A549 treated with RU486 at 1 μM for 4 hours (cell line): ENCODE measurements around the gene AADAC. TPM values are rescaled to one million over a fixed set of nuclear protein-coding genes. Genes with fewer than 3 reads are reported as not detected.

Experiments used
- total RNA-seq: library from RNA; stranded (reverse); fragments of 200-300 nt; extraction: Qiagen RNA extraction; gene quantifications from 5 replicates; pipeline ENCODE4 v1.2.3, GENCODE V29; 2022; ENCODE audit warnings: low read depth

Gene AADAC, protein sequence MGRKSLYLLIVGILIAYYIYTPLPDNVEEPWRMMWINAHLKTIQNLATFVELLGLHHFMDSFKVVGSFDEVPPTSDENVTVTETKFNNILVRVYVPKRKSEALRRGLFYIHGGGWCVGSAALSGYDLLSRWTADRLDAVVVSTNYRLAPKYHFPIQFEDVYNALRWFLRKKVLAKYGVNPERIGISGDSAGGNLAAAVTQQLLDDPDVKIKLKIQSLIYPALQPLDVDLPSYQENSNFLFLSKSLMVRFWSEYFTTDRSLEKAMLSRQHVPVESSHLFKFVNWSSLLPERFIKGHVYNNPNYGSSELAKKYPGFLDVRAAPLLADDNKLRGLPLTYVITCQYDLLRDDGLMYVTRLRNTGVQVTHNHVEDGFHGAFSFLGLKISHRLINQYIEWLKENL
- 13.0 to 20.7 TPM (median 16.7 TPM) in 5 replicates for total RNA-seq

DNA sequence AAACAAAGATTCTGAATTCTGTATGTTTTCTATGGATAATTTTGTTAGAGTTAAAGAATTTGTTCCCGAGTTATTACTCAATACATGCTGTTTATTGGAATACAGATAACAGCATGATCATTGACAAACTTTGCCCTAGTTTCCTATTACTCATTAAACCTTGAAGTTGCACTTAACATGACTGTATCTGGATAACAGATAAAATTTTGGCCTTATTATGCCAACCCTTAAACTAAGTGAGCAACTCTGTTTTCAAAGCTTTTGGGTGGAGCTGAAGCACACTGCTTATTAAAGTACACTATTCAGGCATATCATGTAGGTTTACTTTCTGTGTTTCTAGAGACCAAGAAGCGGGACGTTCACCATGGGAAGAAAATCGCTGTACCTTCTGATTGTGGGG, at the start of gene AADAC:
TSS of gene AADAC (plus strand) at position 318 of the 400 bp plus-strand sequence. CDS start at position 365, 47 bp downstream.

DNA sequence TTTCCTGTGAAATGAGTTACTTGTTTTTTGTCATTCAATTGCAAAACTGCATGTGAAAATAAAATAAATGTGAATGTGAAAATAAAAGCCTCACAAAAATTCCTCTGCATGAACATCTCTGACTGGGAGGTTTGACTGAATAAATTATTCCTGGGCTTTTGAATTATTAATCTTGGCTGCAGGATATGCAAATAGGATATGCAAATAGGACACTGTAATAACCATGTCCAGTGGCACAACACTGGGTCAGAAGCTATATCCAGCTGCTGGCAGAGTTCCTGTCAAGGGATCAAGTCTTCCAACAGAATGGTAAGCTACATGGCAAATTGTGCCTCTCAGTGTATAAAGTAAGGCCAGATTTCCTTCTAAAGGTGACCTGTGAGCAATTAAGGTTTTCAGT, 59.5 kb downstream of the AADAC start, which contains the start of gene SUCNR1:
TSS of gene SUCNR1 (plus strand) at position 246 of the 400 bp plus-strand sequence. CDS start 6,250 bp downstream, outside the sequence.

Other genes starting within 250 kb of the AADAC start
- not detected in 5 replicates for gene AADACL2, start 80.2 kb upstream of the AADAC start, total RNA-seq
- 0.09 to 0.17 TPM (median 0.13 TPM) in 4 of 5 replicates, not detected in the other for gene SUCNR1, start 59.5 kb downstream of the AADAC start, total RNA-seq